Astrocyte of the spinal cord (primary cell): ENCODE data around the gene TMEM132C.

Experiments used
- DNase-seq: peaks from one replicate; pipeline ENCODE4 v3.0.0; 2011; ENCODE audit warnings: low read depth, low spot score
- H3K4me3 ChIP-seq: 2 replicates; pipeline ENCODE4 v1.5.1; 2011; ENCODE audit warnings: low read depth, mild to moderate bottlenecking, low read length, moderate library complexity
- CTCF ChIP-seq: IDR thresholded peaks from 2 replicates; pipeline ENCODE4 v1.5.1; 2012; ENCODE audit warnings: low read depth, mild to moderate bottlenecking, low read length, inconsistent platforms
- in situ Hi-C: cut with HindIII; loops from 2 replicates; pipeline ENCODE4 v1.10.0; 2017; ENCODE audit warnings: low sequenced_read_pairs

TMEM132C gene

GRCh38 chr12:128712622-128713021 is 445.7 kb downstream of the TMEM132C start:
- TF ChIP-seq CTCF: no peak
- no peak for DNase-seq
- in situ Hi-C loops: no loop called here
- no peak overlapping the region for H3K4me3 ChIP-seq

GRCh38 chr12:128715485-128715884 is 448.5 kb downstream of the TMEM132C start:
- no peak for TF ChIP-seq CTCF
- H3K4me3 ChIP-seq: no peak overlapping the region
- in situ Hi-C loops: no loop called here
- no peak for DNase-seq

- DNase-seq: no peak
- in situ Hi-C loops: no loop called here
- no peak for TF ChIP-seq CTCF
- no peak overlapping the region for H3K4me3 ChIP-seq
These were observed 457.6 kb downstream of the TMEM132C start for GRCh38 chr12:128724468-128725046.

GRCh38 chr12:128726886-128727285 is 459.9 kb downstream of the TMEM132C start:
- no peak overlapping the region for H3K4me3 ChIP-seq
- TF ChIP-seq CTCF: no peak
- in situ Hi-C loops: no loop called here
- no peak for DNase-seq

GRCh38 chr12:128727461-128727860 is 460.5 kb downstream of the TMEM132C start:
- in situ Hi-C loops: no loop called here
- no peak for DNase-seq
- no peak overlapping the region for H3K4me3 ChIP-seq
- TF ChIP-seq CTCF: no peak

- no peak for TF ChIP-seq CTCF
- in situ Hi-C loops: no loop called here
These were observed 461.0 kb downstream of the TMEM132C start for GRCh38 chr12:128727999-128728398.

GRCh38 chr12:128729628-128730121 is 462.7 kb downstream of the TMEM132C start:
- in situ Hi-C loops: no loop called here
- no peak overlapping the region for H3K4me3 ChIP-seq

More at GRCh38 chr12:128727999-128728398, 461.0 kb downstream of the TMEM132C start:
- no peak overlapping the region for H3K4me3 ChIP-seq
- DNase-seq: no peak

More at GRCh38 chr12:128729628-128730121, 462.7 kb downstream of the TMEM132C start:
- TF ChIP-seq CTCF: no peak
- DNase-seq: no peak
